Fibroblast of the aortic adventitia (primary cell): ENCODE results near the gene RRP36. TPM values are rescaled to one million over a fixed set of nuclear protein-coding genes. Genes with fewer than 3 reads are reported as not detected.
A peak's percentile ranks its signal among the peaks of the same experiment; 100 is the strongest.

Experiments
- DNase-seq: peaks from one replicate; pipeline ENCODE4 v3.0.0-alpha.2; 2010; ENCODE audit warnings: low read depth
- H3K4me3 ChIP-seq: 2 replicates; pipeline ENCODE4 v1.5.1; 2011; ENCODE audit warnings: low read depth, mild to moderate bottlenecking, control low read depth, low read length, moderate library complexity
- total RNA-seq: library from RNA; depleted of rRNA; stranded (reverse); fragments of >200 nt; gene quantifications from 2 replicates; pipeline ENCODE4 v1.2.3, GENCODE V29; 2012; ENCODE audit warnings: low replicate concordance
- TF ChIP-seq, protein P1 (sequence below): IDR thresholded peaks from 2 replicates; pipeline ENCODE4 v1.5.1; 2011; ENCODE audit warnings: mild to moderate bottlenecking, low read length, control low read depth, inconsistent platforms; ENCODE audit not compliant: insufficient read depth

The RRP36 gene
- total RNA-seq, 1 donor: 86.6 TPM

DNA sequence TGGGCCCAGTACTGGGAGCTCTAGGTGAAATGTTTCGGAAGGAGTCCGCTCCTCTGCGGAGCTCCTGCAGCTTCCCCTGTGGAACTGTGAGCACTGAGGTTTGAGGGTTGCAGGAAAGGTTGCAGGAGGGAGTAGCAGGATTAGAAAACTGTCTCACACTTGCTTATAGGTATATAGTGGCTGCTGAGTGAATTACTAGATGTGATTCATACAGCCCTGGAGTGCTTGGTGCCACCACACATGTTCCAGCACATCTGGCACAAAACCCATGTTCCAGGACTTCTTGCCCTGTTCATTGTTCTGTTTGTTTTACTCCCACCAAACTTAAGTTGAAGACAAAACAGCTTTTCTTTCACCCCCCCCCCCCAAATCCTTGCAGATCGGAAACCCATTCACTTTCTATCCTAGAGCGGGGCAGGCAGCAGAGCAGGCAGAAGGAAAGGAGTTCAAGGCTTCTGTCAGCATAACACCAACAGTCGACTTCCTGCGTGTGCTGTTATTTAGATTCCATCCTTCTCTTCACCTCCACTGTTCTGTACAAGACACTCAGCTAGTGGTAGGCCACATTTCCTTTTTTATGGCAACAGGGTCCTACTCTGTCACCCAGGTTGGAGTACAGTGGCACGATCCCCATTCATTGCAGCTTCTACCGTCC, 41.8 kb upstream of the RRP36 start:
- DNase-seq: peak; percentile 31
- TF ChIP-seq, protein P1, sequence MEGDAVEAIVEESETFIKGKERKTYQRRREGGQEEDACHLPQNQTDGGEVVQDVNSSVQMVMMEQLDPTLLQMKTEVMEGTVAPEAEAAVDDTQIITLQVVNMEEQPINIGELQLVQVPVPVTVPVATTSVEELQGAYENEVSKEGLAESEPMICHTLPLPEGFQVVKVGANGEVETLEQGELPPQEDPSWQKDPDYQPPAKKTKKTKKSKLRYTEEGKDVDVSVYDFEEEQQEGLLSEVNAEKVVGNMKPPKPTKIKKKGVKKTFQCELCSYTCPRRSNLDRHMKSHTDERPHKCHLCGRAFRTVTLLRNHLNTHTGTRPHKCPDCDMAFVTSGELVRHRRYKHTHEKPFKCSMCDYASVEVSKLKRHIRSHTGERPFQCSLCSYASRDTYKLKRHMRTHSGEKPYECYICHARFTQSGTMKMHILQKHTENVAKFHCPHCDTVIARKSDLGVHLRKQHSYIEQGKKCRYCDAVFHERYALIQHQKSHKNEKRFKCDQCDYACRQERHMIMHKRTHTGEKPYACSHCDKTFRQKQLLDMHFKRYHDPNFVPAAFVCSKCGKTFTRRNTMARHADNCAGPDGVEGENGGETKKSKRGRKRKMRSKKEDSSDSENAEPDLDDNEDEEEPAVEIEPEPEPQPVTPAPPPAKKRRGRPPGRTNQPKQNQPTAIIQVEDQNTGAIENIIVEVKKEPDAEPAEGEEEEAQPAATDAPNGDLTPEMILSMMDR: no peak

DNA sequence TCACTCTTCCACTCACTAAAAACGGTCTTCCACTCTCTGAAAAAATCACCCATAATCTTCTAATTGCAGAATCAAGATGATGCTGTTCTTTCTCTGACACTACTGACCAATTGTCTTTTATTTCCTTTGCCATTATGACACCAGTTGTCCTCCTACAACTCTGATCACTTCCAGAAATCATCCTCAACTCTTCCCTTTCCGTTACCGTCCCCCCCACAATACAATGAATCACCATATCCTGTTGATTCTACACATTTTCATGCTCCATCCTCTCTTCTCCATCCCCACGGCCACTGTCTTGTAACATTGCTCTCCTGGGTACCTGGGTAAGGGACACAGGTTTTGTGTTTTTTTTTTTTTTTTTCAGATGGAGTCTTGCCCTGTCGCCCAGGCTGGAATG, 39.6 kb upstream of the RRP36 start:
- H3K4me3 ChIP-seq: no peak overlapping the region
- TF ChIP-seq, protein P1: no peak
- no peak for DNase-seq

More for the DNA sequence above, 41.8 kb upstream of the RRP36 start:
- peak overlapping the region; percentile 82 for H3K4me3 ChIP-seq

DNA sequence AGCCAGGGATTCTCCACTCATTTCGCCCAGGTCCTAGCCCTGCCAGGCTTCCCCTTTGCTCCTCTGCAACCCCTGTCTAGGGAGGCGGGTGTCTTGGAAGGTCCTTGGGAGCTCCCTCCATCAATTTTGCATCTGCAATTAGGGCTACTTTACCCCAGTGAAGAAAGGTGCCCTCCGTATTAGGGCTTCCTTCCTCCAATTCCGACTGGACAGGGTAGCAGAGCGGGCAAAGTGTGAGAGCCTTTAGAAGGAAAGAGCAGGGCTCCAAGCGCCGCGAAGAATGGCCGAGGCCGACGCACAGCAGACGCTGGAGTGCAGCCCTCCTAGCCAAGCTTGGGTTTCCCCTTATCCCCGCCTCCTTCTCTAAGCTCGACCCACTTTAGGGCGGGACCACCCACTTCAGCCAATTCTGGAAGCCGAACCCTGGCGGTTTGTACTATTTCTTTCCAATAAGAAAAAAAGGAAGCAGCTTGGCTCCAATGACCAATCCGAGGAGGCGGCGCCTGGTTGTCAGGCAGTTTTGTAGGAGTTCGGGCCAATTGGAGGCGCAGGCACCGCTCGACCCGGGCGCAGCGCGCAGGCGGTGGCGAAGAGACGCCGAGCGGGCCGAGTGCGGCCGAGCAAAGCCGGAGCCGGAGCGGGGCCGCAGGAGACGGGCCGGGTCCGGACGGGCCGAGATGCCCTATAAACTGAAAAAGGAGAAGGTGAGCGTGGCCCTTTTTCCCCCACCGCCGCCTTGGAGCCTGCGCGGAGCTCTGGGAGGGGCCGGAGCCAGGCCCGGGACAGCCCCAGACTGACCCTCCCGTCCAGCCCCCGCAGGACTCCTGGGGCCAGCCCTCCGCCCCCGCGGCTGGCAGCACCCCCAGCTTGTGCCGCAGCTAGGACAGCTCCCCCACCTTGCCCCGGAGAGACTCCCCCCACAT, 37.2 kb upstream of the RRP36 start, which contains the start of gene PPP2R5D:
Gene PPP2R5D, plus strand, starts transcription at position 570 of the 923 bp plus-strand sequence. Its CDS starts 108 bp downstream, at position 678.
- peak within 1 kb of the TSS; percentile 79 for H3K4me3 ChIP-seq
- peak; percentile 99 for DNase-seq
- TF ChIP-seq, protein P1: no peak

DNA sequence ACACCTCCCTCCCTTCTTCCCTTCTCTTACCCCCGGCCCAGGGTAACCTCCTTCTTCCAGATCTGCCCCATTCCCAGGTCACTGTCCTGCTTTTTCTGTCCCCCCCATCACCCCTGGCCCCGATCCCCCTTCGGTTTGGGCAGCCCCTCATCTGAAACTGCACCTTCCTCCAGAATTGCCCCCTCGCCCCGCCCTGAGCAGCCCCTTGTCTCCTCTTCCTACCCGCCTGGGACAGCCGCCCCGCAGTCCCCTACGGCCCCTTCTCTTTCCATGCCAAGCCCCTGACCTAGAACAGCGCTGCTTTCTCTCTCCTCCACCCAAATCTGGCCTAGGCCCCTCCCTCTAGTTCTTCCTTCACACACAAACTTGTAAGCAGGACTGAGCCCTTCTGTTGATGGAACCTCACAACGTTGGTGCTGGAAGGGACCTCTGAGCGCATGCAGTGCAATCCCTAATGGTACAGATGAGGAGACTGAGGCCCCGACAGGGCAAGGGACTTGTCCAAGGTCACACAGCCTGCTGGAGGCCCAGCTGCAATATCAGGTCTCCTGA, 36.4 kb upstream of the RRP36 start:
- DNase-seq: peak; percentile 28
- TF ChIP-seq, protein P1: no peak

DNA sequence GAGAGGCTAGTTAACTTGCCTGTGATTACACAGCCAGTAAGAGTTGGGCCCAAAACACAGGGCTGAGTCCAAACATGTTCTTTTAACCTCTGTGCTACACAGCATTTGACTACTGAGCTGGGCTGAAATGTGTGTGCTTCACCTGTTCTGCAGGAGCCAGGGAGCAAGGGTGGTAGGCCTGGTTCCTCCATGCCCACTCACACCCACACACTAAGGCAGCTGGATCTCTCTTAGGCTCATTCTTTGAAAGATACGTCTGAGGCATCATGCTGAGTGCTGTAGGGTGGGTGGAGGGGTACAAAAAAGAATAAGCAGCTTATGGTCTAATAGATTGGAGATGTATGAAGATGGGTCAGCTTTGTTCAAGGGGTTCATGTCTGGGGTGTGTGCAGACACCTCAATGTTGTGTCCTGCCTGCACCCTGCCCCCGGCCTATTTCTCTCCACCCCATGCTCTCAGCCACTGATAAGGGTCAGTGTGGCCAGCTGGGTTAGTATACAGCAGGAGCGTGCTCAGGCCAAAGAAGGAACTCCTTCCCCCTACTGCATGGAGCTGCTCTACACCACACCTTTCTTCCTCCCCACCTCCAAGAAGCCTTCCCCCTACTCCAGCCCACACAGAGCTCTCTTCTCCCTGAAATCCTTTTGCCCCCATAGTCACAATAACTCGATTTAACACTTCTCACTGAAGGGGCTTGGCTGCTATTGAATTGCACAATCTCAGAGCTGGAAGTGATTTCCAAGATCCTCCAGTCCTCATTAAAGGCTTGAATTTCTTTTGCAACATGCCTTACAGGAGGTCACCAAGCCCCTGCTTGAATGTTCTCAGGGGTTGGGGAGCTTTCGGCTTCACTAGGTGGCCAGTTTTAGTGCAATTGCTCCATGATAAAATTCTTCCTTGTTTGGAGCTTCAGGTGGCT, 33.6 kb upstream of the RRP36 start:
- no peak overlapping the region for H3K4me3 ChIP-seq
- DNase-seq: no peak
- TF ChIP-seq, protein P1: no peak

More for the DNA sequence above, 36.4 kb upstream of the RRP36 start:
- peak overlapping the region; percentile 79 for H3K4me3 ChIP-seq
